Endometrial microvascular endothelial cells (primary cell): ENCODE measurements around the gene EDEM1. TPM values are rescaled to one million over a fixed set of nuclear protein-coding genes. Genes with fewer than 3 reads are reported as not detected.
"Not testable (repeated sequence)": the region's sequence is repeated elsewhere in the genome, so short reads cannot be mapped to it uniquely, and the experiment has no call there.

Experiments
- in situ Hi-C: cut with HindIII; loops from 2 replicates; pipeline ENCODE4 v1.10.0; 2017; ENCODE audit warnings: low sequenced_read_pairs, low pct_unique_long_range_greater_than_20kb; ENCODE audit errors: inconsistent ontology term
- total RNA-seq: library from RNA; depleted of rRNA; stranded (reverse); fragments of >200 nt; gene quantifications from one replicate; pipeline ENCODE4 v1.2.3, GENCODE V29; 2015; ENCODE audit errors: inconsistent ontology term

EDEM1 gene
- total RNA-seq: 36.9 TPM

GRCh38 chr3:5187156-5187919 is at the start of gene EDEM1:
TSS of gene EDEM1 (plus strand) at chr3:5187707. CDS start at chr3:5187806, 99 bp downstream.
- in situ Hi-C loops: no loop called here

DNA sequence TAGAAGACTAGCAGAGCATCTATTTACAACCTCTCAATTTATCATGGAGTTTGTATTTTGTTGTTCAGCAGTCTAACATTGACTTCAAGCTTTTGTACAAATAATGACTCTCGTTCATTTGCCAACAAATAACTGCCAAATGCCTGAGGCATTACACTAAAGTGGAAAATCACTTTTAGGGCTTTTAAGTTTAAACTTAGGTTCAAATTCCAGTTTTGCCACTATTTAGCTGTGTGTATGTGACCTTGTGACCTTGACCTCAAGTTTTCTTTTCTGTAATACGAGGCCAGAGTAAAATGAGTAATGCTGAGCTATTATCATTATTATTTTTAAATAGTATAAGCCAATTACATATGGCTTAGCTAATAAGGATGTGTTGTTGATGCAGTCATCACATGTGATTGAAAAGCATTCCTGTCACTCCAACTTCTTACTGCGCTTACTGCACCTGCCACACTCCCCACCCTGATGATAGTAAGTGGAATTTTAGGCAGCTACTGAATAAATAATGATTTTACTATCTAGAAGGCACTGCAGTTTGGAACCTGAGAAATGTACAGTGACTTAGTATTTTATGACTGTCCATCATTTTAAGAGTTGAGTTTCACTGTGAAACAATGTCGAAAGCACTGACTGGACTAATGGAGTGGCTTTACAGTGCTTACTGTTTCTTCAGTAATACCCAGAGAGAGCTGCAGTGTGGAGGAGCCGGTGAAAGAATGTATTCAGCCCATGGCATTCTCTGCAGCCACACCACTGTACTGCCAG is 49.1 kb upstream of the EDEM1 start:
- in situ Hi-C loops: no loop called here

DNA sequence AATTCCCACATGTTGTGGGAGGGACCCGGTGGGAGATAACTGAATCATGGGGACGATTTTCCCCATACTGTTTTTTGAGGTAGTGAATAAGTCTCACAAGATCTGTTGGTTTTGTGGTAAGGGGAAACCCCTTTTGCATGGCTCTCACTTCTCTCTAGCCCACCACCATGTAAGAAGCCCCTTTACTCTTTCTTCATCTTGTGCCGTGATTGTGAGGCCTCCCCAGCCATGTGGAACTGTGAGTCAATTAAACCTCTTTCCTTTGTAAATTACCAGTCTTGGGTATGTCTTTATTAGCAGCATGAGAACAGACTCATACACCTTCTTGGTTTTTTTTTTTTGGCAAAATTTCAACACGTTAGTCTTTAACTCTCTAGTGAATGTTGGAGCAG is 47.3 kb upstream of the EDEM1 start:
- in situ Hi-C loops: no loop called here

- in situ Hi-C loops: no loop called here
Observed at GRCh38 chr3:5140839-5141238, 46.7 kb upstream of the EDEM1 start.

GRCh38 chr3:5141760-5142159 is 45.7 kb upstream of the EDEM1 start:
- in situ Hi-C loops: no loop called here

DNA sequence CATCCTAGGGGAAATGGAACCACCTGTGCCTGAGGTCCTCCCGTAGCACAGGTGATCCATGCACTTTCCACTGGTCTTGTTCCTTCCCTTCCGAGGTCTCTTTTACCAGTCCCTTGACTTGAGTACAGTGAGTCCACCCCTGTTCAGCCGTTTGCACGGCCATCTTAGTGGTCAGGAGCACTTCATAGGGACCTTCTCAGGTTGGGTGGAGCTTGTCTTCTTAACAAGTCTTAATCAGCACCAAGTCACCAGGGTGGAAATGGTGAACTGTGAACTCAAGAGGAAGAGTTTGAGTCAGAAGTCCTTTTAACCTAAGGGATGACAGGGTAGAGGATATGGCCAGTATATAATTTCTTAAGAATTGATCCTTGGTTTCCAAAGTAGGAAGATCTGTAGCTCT is 44.0 kb upstream of the EDEM1 start:
- in situ Hi-C loops: no loop called here

- in situ Hi-C loops: no loop called here
Observed at GRCh38 chr3:5144316-5144994, 43.1 kb upstream of the EDEM1 start.

GRCh38 chr3:5145120-5145519 is 42.4 kb upstream of the EDEM1 start:
- in situ Hi-C loops: no loop called here

GRCh38 chr3:5147152-5147551 is 40.4 kb upstream of the EDEM1 start:
- in situ Hi-C loops: not testable (repeated sequence)

DNA sequence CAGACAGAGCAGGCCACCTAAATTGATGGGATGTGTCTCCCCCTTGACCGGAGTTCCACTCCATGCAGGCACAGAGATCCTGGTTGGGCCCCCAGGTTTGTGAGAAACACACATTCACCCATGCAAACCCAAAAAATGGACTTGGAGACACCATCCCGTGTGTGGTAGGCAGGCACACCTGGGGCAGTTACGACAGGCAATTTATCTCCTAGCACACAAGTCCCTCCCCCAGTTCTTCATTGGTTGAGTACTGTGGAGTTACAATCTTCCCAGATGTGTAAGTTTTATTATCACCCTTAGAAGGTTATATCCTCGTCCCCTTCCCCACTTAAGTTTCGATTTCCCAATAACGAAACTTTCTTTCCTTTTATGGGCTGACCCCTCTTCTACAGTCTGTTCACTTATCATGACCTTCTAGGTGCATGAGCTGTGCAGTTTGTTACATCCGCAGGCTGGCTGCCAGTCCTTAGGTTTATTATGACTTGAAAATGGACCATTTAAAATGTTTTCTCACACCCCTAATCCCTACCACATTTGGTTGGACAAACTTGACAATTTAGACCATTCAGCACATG is 38.1 kb upstream of the EDEM1 start:
- in situ Hi-C loops: no loop called here

DNA sequence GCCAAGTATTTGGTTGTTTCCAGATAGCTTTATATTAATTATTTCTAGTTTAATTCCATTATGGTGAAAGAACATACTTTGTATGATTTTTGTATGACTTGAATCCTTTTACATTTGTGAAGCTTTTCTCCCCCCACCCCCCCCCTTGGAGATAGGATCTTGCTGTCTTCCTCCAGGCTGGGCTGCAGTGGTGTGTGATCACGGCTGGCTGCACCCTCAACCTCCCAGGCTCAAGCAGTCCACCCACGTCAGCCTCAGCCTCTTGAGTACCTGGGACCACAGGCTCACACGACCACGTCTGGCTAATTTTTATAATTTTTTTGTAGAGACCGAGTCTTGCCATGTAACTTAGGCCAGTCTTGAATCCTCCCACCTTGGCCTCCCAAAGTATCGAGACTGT is 35.9 kb upstream of the EDEM1 start:
- in situ Hi-C loops: no loop called here

DNA sequence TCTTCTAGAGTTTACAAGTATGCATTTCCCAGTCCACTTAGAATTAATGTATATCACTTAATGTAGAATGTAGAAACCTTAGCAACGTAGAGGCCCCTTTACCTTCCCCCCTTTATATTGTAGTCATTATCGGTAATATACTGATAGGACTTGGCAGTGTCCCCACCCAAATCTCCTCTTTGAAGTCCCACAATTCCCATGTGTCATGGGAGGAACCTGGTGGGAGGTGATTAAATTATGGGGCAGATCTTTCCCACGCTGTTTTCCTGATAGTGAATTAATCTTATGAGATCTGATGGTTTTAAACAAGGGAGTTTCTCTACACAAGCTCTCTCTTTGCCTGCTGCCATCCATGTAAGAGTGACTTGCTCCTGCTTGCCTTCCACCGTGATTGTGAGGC is 34.4 kb upstream of the EDEM1 start:
- in situ Hi-C loops: no loop called here

DNA sequence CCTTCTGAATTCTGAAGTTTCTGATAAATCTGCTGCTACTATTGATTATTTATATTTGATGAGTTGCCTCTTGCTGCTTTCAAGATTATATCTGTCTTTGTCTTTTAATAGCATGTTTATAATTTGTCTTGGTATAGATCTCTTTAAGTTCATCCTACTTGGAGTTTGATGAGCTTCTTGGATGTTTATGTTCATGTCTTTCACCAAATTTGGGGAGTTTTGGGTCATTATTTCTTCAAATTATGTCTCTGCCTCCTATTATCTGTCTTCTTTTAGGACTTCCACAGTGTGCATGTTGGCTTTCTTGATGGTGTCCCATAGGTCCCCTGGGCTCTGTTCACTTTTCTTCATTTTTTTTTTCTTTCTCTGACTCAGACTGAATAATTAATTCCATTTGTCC is 32.3 kb upstream of the EDEM1 start:
- in situ Hi-C loops: no loop called here

DNA sequence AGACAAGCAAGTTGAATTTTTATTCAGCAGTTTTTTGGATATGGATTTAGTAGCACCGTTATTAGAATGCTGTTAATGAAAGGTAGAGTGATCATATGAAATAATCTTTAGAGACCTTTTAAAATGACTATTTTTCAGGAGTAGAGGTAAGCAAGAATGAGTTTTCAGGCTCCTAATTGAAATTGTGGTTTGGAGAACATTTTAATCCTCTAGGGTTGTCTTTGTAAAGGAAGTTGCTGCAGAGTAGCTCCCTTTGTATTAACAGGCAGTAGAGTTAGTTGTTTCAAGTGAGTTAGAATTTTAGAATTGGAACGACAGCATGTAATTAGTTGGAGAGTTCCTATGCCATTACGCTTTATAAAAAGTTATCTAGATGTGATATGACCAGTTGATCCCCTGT is 27.2 kb upstream of the EDEM1 start:
- in situ Hi-C loops: no loop called here

DNA sequence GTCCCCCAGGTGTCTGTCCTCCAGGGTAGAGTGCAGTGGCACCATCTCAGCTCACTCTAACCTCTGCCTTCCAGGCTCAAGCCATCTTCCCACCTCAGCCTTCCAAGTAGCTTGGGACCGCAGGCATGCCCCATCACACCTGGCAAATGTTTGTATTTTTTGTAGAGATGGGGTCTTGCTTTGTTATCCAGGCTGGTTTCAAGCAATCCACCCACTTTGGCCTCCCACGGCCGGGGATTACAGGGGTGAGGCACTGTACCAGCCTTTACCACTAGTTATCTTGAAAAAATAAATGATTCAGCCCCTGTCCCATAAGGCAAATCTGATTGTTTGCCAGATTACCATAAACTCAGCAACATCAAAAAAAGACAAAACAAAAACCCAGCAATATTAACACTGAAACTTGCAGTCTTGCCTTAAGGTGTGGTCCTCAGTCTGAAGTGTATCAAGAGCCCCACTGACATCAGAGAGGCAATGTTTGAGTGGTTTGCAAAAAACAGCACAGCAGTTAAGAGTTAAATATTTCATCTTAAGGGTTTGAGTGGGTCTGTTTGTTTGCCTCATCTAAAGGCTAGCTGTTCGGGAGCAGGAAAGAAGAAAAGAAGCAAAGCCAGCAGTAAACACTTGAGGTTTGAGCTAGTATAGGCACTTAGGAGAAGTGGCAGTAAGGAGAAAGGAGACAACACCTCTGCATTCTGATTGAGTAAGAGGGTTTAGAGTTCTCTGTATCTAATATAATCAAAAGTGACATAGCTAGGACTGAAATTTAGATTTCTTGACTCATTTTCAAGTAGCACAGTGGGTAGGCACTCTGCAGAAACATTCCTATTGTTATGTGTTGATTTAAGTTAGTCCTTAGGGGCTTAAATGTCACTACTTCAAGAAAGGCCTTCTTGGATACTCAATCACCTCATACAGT is 26.3 kb upstream of the EDEM1 start:
- in situ Hi-C loops: no loop called here

DNA sequence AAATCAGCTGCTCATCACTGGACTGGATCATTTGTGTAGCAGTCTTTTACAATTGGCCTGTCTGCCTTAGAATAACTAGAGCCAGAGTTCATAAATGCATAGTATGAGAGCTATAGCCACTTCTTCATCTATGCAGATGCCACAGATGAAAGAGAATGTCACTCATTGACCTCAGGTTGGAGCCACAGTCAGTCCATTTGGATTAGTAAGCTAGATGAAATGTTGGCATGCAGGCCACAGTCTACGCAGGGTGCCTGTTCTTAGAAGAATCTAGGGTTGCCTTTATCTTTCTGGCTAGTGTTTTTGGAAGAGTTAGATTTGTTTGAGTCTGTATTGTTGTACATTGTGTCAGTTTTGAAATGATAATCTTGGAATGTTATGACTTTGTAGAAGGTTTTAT is 25.4 kb upstream of the EDEM1 start:
- in situ Hi-C loops: no loop called here

- in situ Hi-C loops: no loop called here
Observed at GRCh38 chr3:5165698-5166097, 21.8 kb upstream of the EDEM1 start.

DNA sequence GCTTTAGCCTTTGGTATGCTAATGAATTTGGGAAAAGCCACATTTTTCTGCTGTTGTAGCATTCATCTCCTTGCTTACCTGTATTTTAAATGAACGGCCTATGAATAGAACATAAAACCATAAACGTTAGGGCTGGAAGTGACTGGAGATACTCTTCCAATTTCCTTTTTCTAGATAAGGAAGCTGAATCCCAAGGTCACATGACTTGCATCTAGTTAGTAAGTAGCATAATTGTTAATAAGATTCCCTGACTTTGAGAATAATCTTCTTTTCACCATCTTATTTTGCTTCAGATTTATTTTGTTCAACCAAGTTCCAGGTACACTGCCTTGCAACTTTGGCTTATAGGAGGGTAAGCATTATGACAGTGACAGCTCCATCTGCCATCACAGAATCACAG is 20.7 kb upstream of the EDEM1 start:
- in situ Hi-C loops: no loop called here

- in situ Hi-C loops: no loop called here
Observed at GRCh38 chr3:5168110-5168509, 19.4 kb upstream of the EDEM1 start.
